NCI-H345 treated with DMSO at 0.1 percent for 48 hours (cell line): ENCODE data around the gene OR1S1.
"Not testable (repeated sequence)": the region's sequence is repeated elsewhere in the genome, so short reads cannot be mapped to it uniquely, and the experiment has no call there.

Source experiments
- DNase-seq: peaks from one replicate; lab custom pipeline; 2025; ENCODE audit not compliant: unreplicated experiment; lab: John Stamatoyannopoulos, UW

Gene OR1S1

GRCh38 chr11:58212420-58212819, at the start of gene OR1S1:
Gene OR1S1, plus strand, starts transcription at chr11:58212720.
- not testable (repeated sequence) for DNase-seq

GRCh38 chr11:58164389-58164788, 48.1 kb upstream of the OR1S1 start:
- DNase-seq, result no peak

- DNase-seq, result no peak
Measured at GRCh38 chr11:58164990-58165389, 47.5 kb upstream of the OR1S1 start.

GRCh38 chr11:58165504-58166106, 46.9 kb upstream of the OR1S1 start:
- no peak for DNase-seq

- DNase-seq, result no peak
Measured at GRCh38 chr11:58177409-58178054, 35.0 kb upstream of the OR1S1 start.

GRCh38 chr11:58178444-58178843, 34.1 kb upstream of the OR1S1 start:
- DNase-seq, result no peak

- DNase-seq, result no peak
Measured at GRCh38 chr11:58179648-58180047, 32.9 kb upstream of the OR1S1 start.

- DNase-seq, result no peak
Measured at GRCh38 chr11:58186938-58187337, 25.6 kb upstream of the OR1S1 start.

- no peak for DNase-seq
Measured at GRCh38 chr11:58188770-58189169, 23.8 kb upstream of the OR1S1 start, which contains the start of gene OR9Q2. Gene OR9Q2, plus strand, starts transcription at chr11:58189070. Its CDS starts 1,421 bp downstream, at chr11:58190491.

- DNase-seq, result no peak
Measured at GRCh38 chr11:58192229-58192628, 20.3 kb upstream of the OR1S1 start.

- DNase-seq, result no peak
Measured at GRCh38 chr11:58193391-58193790, 19.1 kb upstream of the OR1S1 start.

GRCh38 chr11:58195939-58196338, 16.6 kb upstream of the OR1S1 start:
- no peak for DNase-seq

- no peak for DNase-seq
Measured at GRCh38 chr11:58199271-58199670, 13.2 kb upstream of the OR1S1 start.

GRCh38 chr11:58204042-58204441, 8.5 kb upstream of the OR1S1 start, which contains the start of gene OR1S2:
Gene OR1S2, minus strand, starts transcription at chr11:58204142. Its CDS starts 0 bp downstream, at chr11:58204142.
- no peak for DNase-seq

GRCh38 chr11:58216476-58216875, 4.0 kb downstream of the OR1S1 start:
- no peak for DNase-seq

GRCh38 chr11:58222721-58223120, 10.2 kb downstream of the OR1S1 start:
- no peak for DNase-seq

GRCh38 chr11:58227956-58228615, 15.6 kb downstream of the OR1S1 start:
- no peak for DNase-seq

GRCh38 chr11:58243954-58244353, 31.4 kb downstream of the OR1S1 start:
- DNase-seq, result no peak

GRCh38 chr11:58254936-58255335, 42.4 kb downstream of the OR1S1 start:
- no peak for DNase-seq

- no peak for DNase-seq
Measured at GRCh38 chr11:58259983-58260382, 47.5 kb downstream of the OR1S1 start.
